ENCODE data around the gene TBX10.
"Not testable (repeated sequence)": the region's sequence is repeated elsewhere in the genome, so short reads cannot be mapped to it uniquely, and the experiment has no call there.

The TBX10 gene

DNA sequence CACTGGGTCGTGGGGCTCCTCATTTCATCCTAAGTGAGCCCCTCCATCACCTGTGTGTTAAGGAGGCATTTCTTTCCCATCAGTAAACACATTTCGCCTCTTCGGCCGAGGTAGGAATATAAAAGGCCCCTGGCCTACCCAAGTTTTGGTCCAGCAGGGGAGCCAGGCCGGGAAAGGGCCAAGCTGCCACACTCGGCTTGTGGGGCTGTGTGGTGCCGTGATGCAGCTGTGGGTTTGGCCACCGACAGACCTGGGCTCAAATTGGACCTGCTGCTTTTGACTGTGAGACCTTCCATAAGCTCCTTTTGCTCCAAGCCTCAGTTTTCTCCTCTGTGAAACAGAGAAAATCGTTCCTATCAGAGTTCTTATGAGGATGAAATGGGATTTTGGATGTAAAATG is 32.1 kb downstream of the TBX10 start:
- H3K27ac ChIP-seq = peak overlapping the region; percentile 89
- TF ChIP-seq, protein P1, sequence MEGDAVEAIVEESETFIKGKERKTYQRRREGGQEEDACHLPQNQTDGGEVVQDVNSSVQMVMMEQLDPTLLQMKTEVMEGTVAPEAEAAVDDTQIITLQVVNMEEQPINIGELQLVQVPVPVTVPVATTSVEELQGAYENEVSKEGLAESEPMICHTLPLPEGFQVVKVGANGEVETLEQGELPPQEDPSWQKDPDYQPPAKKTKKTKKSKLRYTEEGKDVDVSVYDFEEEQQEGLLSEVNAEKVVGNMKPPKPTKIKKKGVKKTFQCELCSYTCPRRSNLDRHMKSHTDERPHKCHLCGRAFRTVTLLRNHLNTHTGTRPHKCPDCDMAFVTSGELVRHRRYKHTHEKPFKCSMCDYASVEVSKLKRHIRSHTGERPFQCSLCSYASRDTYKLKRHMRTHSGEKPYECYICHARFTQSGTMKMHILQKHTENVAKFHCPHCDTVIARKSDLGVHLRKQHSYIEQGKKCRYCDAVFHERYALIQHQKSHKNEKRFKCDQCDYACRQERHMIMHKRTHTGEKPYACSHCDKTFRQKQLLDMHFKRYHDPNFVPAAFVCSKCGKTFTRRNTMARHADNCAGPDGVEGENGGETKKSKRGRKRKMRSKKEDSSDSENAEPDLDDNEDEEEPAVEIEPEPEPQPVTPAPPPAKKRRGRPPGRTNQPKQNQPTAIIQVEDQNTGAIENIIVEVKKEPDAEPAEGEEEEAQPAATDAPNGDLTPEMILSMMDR (conservative IDR thresholded peaks at IDR 0.05) = no peak

DNA sequence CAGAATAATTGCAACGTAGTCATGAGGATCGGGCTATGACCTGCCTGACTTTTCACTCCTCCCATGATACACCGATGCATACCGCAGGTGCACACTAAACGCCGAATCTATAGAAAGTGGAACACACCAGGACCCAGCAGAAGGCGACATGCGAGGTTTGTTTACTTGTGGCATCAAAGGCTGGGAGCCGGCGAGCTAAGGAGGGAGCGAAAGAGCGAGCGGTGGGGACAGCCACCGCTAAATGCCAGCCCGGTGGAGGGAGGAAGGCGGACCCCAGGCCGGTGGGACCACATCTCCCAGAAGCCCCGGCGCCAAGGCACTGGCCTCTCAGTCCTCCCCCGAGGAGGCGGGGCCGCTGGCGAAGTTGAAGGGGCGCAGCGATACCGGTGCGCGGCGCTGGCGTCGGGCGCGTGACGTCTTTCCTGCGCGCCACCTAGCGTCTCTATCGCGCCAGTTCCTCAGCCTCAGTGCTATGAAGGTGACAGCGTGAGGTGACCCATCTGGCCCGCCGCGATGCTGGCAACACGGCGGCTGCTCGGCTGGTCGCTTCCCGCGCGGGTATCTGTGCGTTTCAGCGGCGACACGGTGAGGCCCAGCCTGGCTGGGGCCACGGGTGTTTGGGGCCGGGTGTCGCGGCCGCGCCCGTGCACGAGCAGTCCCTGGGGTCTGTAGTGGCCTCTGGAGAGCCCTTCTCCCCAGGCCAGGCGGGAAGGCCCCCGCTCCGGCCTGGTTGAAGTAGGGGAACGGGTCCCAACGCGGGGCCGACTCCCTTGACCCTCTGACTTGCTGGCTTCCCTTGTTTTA is 32.9 kb downstream of the TBX10 start, which contains the start of gene NDUFV1:
Gene NDUFV1, plus strand, starts transcription at position 445 of the 804 bp plus-strand sequence. Its CDS starts 69 bp downstream, at position 514.
- TF ChIP-seq, protein P1 (conservative IDR thresholded peaks at IDR 0.05) = peak; percentile 75
- peak within 1 kb of the TSS; percentile 89 for H3K27ac ChIP-seq

DNA sequence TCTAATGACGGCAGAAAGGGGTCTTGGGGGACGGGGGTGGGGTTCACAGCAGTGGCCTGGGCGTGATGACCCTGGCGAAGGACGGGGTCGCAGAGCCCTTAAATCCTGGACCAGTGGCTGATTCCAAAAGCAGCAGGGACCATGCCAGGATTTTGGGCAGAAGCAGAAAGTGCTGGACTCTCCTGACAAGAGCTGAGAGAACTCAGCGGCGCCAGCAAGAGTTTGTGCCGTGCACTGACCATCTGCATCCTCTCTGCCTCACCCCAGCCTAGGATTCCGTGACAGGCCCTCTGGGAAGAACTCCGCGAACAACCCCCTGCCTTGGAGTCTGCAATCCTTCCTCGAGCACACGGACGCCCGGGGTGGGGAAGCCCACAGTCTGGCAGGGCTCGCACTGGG is 33.5 kb downstream of the TBX10 start:
- H3K27ac ChIP-seq = peak overlapping the region; percentile 89
- TF ChIP-seq, protein P1 (conservative IDR thresholded peaks at IDR 0.05) = no peak

DNA sequence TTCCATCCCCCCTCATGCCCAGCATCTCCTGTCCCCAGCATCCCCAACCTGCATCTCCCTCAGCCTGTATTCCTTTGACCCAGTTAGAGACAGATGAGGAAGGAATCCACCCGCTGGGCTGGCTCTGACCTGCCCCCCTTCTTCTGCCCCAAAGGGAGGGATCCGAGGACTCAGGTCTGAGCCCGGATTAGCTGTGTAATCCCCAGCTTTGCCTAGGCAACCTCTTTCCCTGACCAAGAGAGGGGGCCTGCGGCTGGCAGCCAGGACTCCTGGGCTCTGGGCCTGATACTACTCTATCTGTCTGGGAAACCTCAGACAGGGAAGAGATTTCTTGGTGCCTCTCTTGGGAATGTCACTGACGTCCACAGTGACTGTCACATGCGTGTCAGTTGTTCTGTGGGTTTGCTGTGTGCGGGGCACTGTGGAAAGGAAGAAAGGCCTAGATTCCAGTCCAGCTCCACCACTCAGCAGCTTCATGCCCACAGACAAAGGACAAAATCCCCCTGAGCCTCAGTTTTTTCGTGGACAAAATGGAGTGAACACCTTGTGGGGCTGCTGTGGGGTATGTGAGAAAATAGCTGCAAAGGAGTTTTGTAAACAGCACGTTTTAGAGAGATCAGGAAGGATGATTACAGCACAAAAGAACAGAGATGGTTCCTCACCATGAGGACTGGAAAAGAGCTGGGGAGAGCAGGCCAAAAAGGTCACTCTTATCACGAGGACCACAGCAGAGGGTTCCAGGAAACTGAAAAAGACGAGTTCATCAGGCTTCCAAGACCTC is 34.1 kb downstream of the TBX10 start:
- H3K27ac ChIP-seq = peak overlapping the region; percentile 89
- TF ChIP-seq, protein P1 (conservative IDR thresholded peaks at IDR 0.05) = no peak

DNA sequence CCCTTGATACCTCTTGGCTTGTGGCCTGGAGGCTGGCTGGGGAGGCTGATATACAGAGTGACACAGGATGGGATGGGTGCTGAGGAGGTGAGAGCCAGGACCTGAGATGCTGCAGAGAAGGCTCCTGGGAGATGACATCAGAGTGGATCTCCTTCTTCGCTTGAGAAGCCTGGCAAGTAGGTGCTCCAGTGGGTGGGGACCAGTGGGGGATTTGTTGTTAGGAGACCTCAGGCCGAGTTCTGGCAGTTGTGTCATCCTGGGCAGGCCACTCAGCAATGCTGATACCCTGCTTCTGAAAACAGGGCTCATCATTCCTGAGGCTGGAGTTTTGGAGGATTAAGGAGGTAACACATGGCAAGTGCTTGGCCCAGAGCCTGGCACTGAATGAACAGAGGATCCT is 34.7 kb downstream of the TBX10 start:
- no peak overlapping the region; the same call in 1 of the 2 replicates for H3K27ac ChIP-seq
- TF ChIP-seq, protein P1 (conservative IDR thresholded peaks at IDR 0.05) = no peak

DNA sequence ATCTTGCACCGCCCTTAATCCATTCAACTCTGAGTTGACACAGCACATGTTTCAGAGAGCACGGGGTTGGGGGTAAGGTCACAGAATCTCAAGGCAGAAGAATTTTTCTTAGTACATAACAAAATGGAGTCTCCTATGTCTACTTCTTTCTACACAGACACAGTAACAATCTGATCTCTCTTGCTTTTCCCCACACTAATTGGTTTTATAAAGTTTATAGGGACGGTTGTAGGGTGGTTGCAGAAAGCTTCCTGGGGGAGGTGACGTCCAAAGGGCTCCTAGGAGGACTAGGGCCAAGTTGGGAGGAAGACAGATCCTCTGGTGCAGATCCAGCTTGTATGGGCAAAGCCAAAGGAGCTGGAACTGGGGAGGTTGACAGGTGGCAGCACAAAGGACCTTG is 35.4 kb downstream of the TBX10 start:
- not testable (repeated sequence) for H3K27ac ChIP-seq

DNA sequence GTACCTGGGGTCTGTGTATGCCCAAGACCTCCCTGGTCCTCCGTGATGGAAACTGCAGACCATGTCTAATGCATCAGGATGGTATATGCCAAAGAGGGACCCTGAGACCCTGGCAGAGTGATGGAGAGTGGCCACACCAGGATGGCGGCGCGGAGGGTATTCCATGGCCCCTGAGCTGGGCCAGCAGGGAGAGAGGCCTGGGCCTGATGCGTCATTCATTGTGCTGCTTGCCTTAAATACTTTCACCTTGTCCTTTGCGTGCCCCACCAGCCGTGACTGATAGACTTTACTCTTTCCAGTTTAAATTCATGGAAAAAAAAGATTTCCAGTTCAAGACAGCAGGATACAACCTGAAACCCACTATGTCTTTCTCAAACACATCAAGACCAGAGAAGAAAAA is 38.5 kb downstream of the TBX10 start:
- TF ChIP-seq, protein P1 (conservative IDR thresholded peaks at IDR 0.05) = no peak
- no peak overlapping the region for H3K27ac ChIP-seq
